Vagina (tissue), 2 donors: ENCODE measurements around the gene HNF1B. TPM values are rescaled to one million over a fixed set of nuclear protein-coding genes. Genes with fewer than 3 reads are reported as not detected.

Experiments
- DNase-seq, 2 donors: peaks; one replicate each; pipeline ENCODE4 v3.0.0-alpha.2; 2017; ENCODE audit errors: extremely low spot score in 2 of 2
- H3K27ac ChIP-seq: fragments of 200-600 bp; sonication (generic); one replicate; pipeline ENCODE4 v1.5.1; 2019
- H3K27me3 ChIP-seq: fragments of 200-600 bp; sonication (generic); one replicate; pipeline ENCODE4 v1.5.1; 2019
- H3K36me3 ChIP-seq, 2 donors: fragments of 200-600 bp; sonication (generic); one replicate each; pipeline ENCODE4 v1.5.1; 2017 to 2019
- H3K4me1 ChIP-seq: fragments of 200-600 bp; sonication (generic); one replicate; pipeline ENCODE4 v1.5.1; 2019
- H3K4me3 ChIP-seq, 2 donors: fragments of 200-600 bp; sonication (generic); 1 replicate in 1 of 2; 2 replicates in 1 of 2; pipeline ENCODE4 v1.5.1; 2016 to 2019
- H3K9me3 ChIP-seq: fragments of 200-600 bp; sonication (generic); one replicate; pipeline ENCODE4 v1.5.1; 2019
- POLR2A ChIP-seq, 2 donors: fragments of 450-650 bp; IDR thresholded peaks; one replicate each; pipeline ENCODE4 v1.6.1; 2017; ENCODE audit warnings: antibody characterized with exemption in 2 of 2, mild to moderate bottlenecking in 2 of 2, moderate library complexity in 2 of 2
- POLR2AphosphoS5 ChIP-seq, 2 donors: sonication (generic); formaldehyde crosslinking; IDR thresholded peaks; one replicate each; pipeline ENCODE4 v1.9.0; 2017; ENCODE audit warnings: antibody characterized with exemption in 2 of 2, mild to moderate bottlenecking in 2 of 2, low read depth in 1 of 2; ENCODE audit not compliant: insufficient read depth in 1 of 2
- intact Hi-C: fragments of 100-400 bp; cut with DNase I; formaldehyde crosslinking; loops from one replicate; pipeline ENCODE4 v1.15.1; 2023
- total RNA-seq: library from RNA; depleted of rRNA; stranded (reverse); fragments of >200 nt; gene quantifications from one replicate; pipeline ENCODE4 v1.2.3, GENCODE V29; 2016
- TF ChIP-seq, protein P1 (sequence below), 3 experiments: fragments of 450-650 bp in 2 of 3; fragments of 200-600 bp in 1 of 3; sonication (generic) in 1 of 3; IDR thresholded peaks; one replicate each; pipeline ENCODE4 v1.5.1; 2017 to 2019; ENCODE audit warnings: antibody characterized with exemption in 3 of 3, mild to moderate bottlenecking in 2 of 3, moderate library complexity in 2 of 3

Gene HNF1B
- total RNA-seq, 1 donor from 2014 or later = not detected

DNA sequence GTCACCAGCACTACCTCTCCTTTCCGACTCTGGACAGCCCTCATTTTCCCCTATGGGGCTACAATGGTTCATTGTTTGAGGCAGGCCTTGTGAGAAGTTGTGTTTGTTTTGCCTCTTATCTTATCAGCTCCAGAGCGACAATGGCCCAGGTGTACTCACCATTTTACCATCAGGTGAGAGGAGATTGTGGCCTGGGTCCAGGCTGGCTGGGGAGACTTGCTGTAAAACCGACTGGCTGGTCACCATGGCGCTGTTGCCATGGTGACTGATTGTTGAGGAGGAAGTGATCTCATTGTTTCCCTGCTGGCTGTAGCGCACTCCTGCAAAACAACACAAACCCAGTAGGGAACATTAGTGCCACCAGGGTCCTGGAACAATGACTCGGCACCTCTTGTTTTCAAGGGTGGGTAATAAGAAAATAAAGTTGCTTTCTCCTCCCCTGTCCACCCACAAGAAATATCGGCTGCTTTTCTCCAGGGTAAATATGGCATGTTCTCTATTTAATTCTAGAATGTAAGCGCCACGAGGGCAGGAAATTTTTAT lies 34.4 kb downstream of the HNF1B start:
- Histone ChIP-seq H3K4me1 (no peaks in the 10 kb centered on the region), H3K9me3 (no peaks in the 10 kb centered on the region), H3K4me3 (no peak overlapping the region), H3K27me3 (no peaks in the 10 kb centered on the region), H3K36me3 (no peaks in the 10 kb centered on the region), H3K27ac (no peak overlapping the region)
- TF ChIP-seq POLR2AphosphoS5 (IDR thresholded peaks at IDR 0.05; ENCODE audit: insufficient read depth in 1 of 2, low read depth in 1 of 2) (no peak), POLR2A (IDR thresholded peaks at IDR 0.05) (no peak)
- TF ChIP-seq, protein P1, sequence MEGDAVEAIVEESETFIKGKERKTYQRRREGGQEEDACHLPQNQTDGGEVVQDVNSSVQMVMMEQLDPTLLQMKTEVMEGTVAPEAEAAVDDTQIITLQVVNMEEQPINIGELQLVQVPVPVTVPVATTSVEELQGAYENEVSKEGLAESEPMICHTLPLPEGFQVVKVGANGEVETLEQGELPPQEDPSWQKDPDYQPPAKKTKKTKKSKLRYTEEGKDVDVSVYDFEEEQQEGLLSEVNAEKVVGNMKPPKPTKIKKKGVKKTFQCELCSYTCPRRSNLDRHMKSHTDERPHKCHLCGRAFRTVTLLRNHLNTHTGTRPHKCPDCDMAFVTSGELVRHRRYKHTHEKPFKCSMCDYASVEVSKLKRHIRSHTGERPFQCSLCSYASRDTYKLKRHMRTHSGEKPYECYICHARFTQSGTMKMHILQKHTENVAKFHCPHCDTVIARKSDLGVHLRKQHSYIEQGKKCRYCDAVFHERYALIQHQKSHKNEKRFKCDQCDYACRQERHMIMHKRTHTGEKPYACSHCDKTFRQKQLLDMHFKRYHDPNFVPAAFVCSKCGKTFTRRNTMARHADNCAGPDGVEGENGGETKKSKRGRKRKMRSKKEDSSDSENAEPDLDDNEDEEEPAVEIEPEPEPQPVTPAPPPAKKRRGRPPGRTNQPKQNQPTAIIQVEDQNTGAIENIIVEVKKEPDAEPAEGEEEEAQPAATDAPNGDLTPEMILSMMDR (IDR thresholded peaks at IDR 0.05) = no peak
- intact Hi-C loops = no loop called here
- no peak for DNase-seq

DNA sequence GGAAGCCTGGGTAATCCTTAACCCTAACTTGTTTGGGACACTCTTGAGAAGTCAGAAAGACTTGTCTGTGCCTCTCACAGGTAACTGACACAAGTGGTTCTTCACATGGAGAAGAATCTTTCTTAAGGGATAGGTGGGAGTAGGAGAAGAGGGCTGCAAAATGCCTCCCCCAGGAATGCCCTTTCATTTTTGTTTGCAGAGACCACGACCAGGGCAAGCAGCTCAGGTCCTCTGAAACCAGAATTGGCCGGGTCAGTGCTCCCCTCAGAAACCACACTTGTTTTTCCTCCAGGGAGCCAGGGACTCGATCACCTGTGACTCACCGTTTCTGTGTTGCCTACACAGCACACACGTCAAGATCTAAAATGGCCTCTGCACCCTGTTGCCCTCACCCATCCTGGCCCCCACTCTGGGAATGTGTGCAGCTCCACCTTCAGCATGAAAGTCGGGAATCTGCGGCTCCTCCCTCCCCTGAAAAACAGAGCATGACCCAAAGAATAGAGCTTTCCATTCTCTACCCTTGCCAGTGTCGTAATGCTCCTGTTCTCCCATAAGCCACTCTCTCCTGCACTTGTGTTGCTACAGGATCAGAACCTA lies 36.1 kb downstream of the HNF1B start:
- Histone ChIP-seq H3K36me3 (no peaks in the 10 kb centered on the region), H3K4me3 (no peak overlapping the region), H3K27ac (no peak overlapping the region), H3K4me1 (no peaks in the 10 kb centered on the region), H3K27me3 (no peaks in the 10 kb centered on the region), H3K9me3 (no peaks in the 10 kb centered on the region)
- no peak for DNase-seq
- intact Hi-C loops = no loop called here
- TF ChIP-seq POLR2A (IDR thresholded peaks at IDR 0.05) = no peak
- no peak for TF ChIP-seq POLR2AphosphoS5 (IDR thresholded peaks at IDR 0.05; ENCODE audit: insufficient read depth in 1 of 2, low read depth in 1 of 2)

DNA sequence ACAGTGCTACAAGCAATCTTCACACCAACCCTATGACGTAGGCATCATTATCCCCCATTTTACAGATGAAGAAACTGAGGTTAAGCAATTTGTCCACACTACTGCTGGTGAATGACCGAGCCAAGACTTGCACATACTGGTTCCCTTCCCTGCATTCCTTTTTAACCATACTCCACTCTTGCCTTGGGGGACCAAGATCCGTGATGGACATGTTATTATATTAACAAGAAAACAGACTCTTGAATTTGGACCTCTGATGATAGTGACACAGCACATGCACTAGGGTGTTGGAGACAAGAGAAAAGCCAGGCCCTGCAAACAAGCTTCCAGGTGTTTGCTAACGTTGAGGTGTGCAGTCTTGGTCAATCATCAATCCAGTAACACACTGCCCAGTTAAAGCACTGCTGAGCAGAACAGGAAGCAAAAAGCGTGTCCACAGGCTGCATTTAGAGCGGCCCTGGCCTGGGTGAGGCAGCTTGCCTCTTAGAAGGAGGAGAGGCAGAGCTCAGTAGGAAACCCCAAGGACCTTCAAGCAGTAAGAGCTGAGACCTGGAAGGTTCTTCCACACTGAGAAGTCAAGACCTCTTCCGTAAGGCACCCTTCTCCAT lies 36.7 kb downstream of the HNF1B start:
- H3K27me3 ChIP-seq = no peaks in the 10 kb centered on the region
- H3K9me3 ChIP-seq = no peaks in the 10 kb centered on the region
- no peak overlapping the region for H3K27ac ChIP-seq
- no peak overlapping the region for H3K4me3 ChIP-seq
- no peaks in the 10 kb centered on the region for H3K36me3 ChIP-seq
- no peaks in the 10 kb centered on the region for H3K4me1 ChIP-seq
- intact Hi-C loops = no loop called here
- no peak for DNase-seq
- TF ChIP-seq POLR2AphosphoS5 (IDR thresholded peaks at IDR 0.05; ENCODE audit: insufficient read depth in 1 of 2, low read depth in 1 of 2) = no peak
- TF ChIP-seq POLR2A (IDR thresholded peaks at IDR 0.05) = no peak
- TF ChIP-seq, protein P1 (IDR thresholded peaks at IDR 0.05) = no peak

DNA sequence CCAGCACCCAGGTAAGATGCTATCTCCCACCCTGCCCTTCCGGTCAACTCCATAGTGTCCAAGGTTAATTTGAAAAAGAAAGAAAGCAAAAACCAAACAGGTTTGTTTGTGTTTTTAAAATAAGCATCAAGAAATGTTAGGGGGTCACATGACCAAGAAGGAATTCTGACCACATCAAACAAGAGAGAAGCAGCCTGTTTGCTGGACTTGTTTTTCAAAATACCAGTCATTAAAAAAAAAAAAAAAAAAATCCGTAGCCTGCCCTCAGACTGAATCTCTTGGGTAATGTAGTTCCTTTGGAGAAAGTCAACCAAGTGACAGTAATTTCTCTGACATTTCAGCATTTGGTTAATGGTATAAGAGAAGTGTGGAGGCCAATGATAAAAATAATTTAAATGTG lies 38.4 kb downstream of the HNF1B start:
- no peak for TF ChIP-seq POLR2AphosphoS5 (IDR thresholded peaks at IDR 0.05; ENCODE audit: insufficient read depth in 1 of 2, low read depth in 1 of 2)
- no peak for TF ChIP-seq POLR2A (IDR thresholded peaks at IDR 0.05)
- TF ChIP-seq, protein P1 (IDR thresholded peaks at IDR 0.05) = no peak
- H3K27me3 ChIP-seq = no peaks in the 10 kb centered on the region
- intact Hi-C loops = no loop called here

DNA sequence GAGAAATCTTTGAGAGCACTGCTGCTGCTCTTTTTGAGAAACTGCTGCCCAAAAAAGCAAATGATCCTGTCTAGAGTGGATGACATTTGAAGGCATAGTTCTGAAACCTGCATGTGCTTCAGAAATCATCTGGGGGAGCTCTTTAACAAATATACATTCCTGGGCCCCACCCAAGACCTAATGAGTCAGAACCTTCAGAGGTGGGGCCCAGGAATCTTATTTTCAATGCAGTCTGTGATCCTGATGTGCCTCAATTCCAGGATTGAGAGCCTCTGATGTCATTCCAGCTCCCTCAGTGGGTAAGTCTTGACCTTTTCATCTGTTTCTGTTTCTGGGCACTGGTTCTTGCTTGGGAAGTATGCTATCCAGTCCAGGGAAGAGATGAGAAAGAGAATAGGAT lies 42.3 kb downstream of the HNF1B start:
- no peaks in the 10 kb centered on the region for H3K27me3 ChIP-seq
- no peak overlapping the region for H3K27ac ChIP-seq
- no peaks in the 10 kb centered on the region for H3K36me3 ChIP-seq
- H3K4me1 ChIP-seq = no peaks in the 10 kb centered on the region
- intact Hi-C loops = no loop called here
- H3K9me3 ChIP-seq = no peaks in the 10 kb centered on the region
- TF ChIP-seq POLR2A (IDR thresholded peaks at IDR 0.05) (no peak), POLR2AphosphoS5 (IDR thresholded peaks at IDR 0.05; ENCODE audit: insufficient read depth in 1 of 2, low read depth in 1 of 2) (no peak)
- TF ChIP-seq, protein P1 (IDR thresholded peaks at IDR 0.05) = no peak
- no peak for DNase-seq
- no peak overlapping the region for H3K4me3 ChIP-seq

More for the DNA sequence above, 38.4 kb downstream of the HNF1B start:
- H3K4me3 ChIP-seq = no peak overlapping the region
- no peak overlapping the region for H3K27ac ChIP-seq
- no peaks in the 10 kb centered on the region for H3K9me3 ChIP-seq
- DNase-seq = no peak
- H3K4me1 ChIP-seq = no peaks in the 10 kb centered on the region
- no peaks in the 10 kb centered on the region for H3K36me3 ChIP-seq
